Osteoblast (primary cell): ENCODE data around the gene PASK. TPM values are rescaled to one million over a fixed set of nuclear protein-coding genes. Genes with fewer than 3 reads are reported as not detected.
A peak's percentile ranks its signal among the peaks of the same experiment; 100 is the strongest.

Source experiments
- DNase-seq: peaks from one replicate; pipeline ENCODE4 v3.0.0; 2011; ENCODE audit warnings: low spot score, mixed read lengths; ENCODE audit not compliant: insufficient read length; ENCODE audit errors: missing footprints
- H2AFZ ChIP-seq: 2 replicates; pipeline ENCODE4 v1.6.0; 2011; ENCODE audit warnings: mild to moderate bottlenecking, low read length
- H3K27ac ChIP-seq: 2 replicates; pipeline ENCODE4 v1.5.1; 2011; ENCODE audit warnings: mild to moderate bottlenecking, low read depth, low read length, moderate library complexity
- H3K27me3 ChIP-seq: 2 replicates; pipeline ENCODE4 v1.6.0; 2012; ENCODE audit warnings: mild to moderate bottlenecking, control low read depth, inconsistent platforms, low read length, moderate library complexity; ENCODE audit not compliant: insufficient read depth
- H3K36me3 ChIP-seq: 2 replicates; pipeline ENCODE4 v1.5.1; 2011; ENCODE audit warnings: mild to moderate bottlenecking, low read length, control low read depth, moderate library complexity; ENCODE audit not compliant: insufficient read depth
- H3K4me1 ChIP-seq: 2 replicates; pipeline ENCODE4 v1.5.1; 2011; ENCODE audit warnings: mild to moderate bottlenecking, low read length, control low read depth, moderate library complexity; ENCODE audit not compliant: insufficient read depth
- H3K4me2 ChIP-seq: 2 replicates; pipeline ENCODE4 v1.6.0; 2011; ENCODE audit warnings: mild to moderate bottlenecking, low read length; ENCODE audit not compliant: insufficient read depth
- H3K4me3 ChIP-seq: fragments of 200-600 bp; sonication (generic); 3 replicates; pipeline ENCODE4 v1.5.1; 2012; ENCODE audit warnings: mild to moderate bottlenecking, low read length, inconsistent platforms; ENCODE audit not compliant: insufficient read depth
- H3K79me2 ChIP-seq: 2 replicates; pipeline ENCODE4 v1.6.0; 2012; ENCODE audit warnings: mild to moderate bottlenecking, low read length, control low read depth, inconsistent platforms; ENCODE audit not compliant: insufficient read depth
- H3K9me3 ChIP-seq: 2 replicates; pipeline ENCODE4 v1.5.1; 2011; ENCODE audit warnings: low read depth, low read length, control low read depth
- H4K20me1 ChIP-seq: 2 replicates; pipeline ENCODE4 v1.6.0; 2012; ENCODE audit warnings: mild to moderate bottlenecking, low read length, control low read depth; ENCODE audit not compliant: insufficient read depth
- CTCF ChIP-seq: IDR thresholded peaks from 2 replicates; pipeline ENCODE4 v1.5.1; 2011; ENCODE audit warnings: mild to moderate bottlenecking, low read depth, low read length, moderate library complexity; ENCODE audit errors: extremely low read depth
- total RNA-seq: library from RNA; depleted of rRNA; stranded (reverse); fragments of >200 nt; gene quantifications from 2 replicates; pipeline ENCODE4 v1.2.3, GENCODE V29; 2012

The PASK gene
- total RNA-seq, 1 donor = 5.8 TPM

- Histone ChIP-seq H3K79me2 (no peaks in the 10 kb centered on the region), H3K27ac (no peak overlapping the region), H3K9me3 (no peaks in the 10 kb centered on the region), H3K4me1 (no peaks in the 10 kb centered on the region), H3K4me3 (no peak overlapping the region), H3K36me3 (peaks cover 8% of the 10 kb centered on the region), H3K4me2 (no peak overlapping the region), H4K20me1 (peaks cover 3% of the 10 kb centered on the region), H2AFZ (no peak overlapping the region), H3K27me3 (no peaks in the 10 kb centered on the region)
- TF ChIP-seq CTCF = no peak
- peak; percentile 74 for DNase-seq
Observed at GRCh38 chr2:241080405-241081189, 68.7 kb downstream of the PASK start.

- H3K27me3 ChIP-seq = no peaks in the 10 kb centered on the region
- H3K4me3 ChIP-seq = no peak overlapping the region
- H3K36me3 ChIP-seq = peaks cover 20% of the 10 kb centered on the region
- DNase-seq = peak; percentile 65
- H3K79me2 ChIP-seq = no peaks in the 10 kb centered on the region
- no peak for TF ChIP-seq CTCF
- H2AFZ ChIP-seq = no peak overlapping the region
- no peaks in the 10 kb centered on the region for H3K4me1 ChIP-seq
- no peak overlapping the region for H3K27ac ChIP-seq
- peaks cover 5% of the 10 kb centered on the region for H4K20me1 ChIP-seq
- no peak overlapping the region for H3K4me2 ChIP-seq
- H3K9me3 ChIP-seq = no peaks in the 10 kb centered on the region
Observed at GRCh38 chr2:241074901-241075540, 74.3 kb downstream of the PASK start.

GRCh38 chr2:241074065-241074818, 75.0 kb downstream of the PASK start:
- H3K36me3 ChIP-seq = peaks cover 23% of the 10 kb centered on the region
- no peaks in the 10 kb centered on the region for H3K9me3 ChIP-seq
- peaks cover 5% of the 10 kb centered on the region for H4K20me1 ChIP-seq
- no peak overlapping the region for H3K4me2 ChIP-seq
- DNase-seq = peak; percentile 83
- H3K27ac ChIP-seq = no peak overlapping the region
- TF ChIP-seq CTCF = no peak
- no peaks in the 10 kb centered on the region for H3K27me3 ChIP-seq
- no peak overlapping the region for H3K4me3 ChIP-seq
- H3K79me2 ChIP-seq = no peaks in the 10 kb centered on the region
- no peaks in the 10 kb centered on the region for H3K4me1 ChIP-seq
- H2AFZ ChIP-seq = no peak overlapping the region
